Panc1 (cell line): ENCODE measurements around the gene TNFSF13. TPM values are rescaled to one million over a fixed set of nuclear protein-coding genes. Genes with fewer than 3 reads are reported as not detected.

ENCODE experiments used
- ATAC-seq: fragments of 200-7000 bp; cut with Tn5 transposase; 2 replicates; pipeline ENCODE4 v1.9.1; 2020; ENCODE audit warnings: mild to moderate bottlenecking, moderate library complexity
- BruUV-seq: library from RNA; stranded (reverse); fragments of 400-500 nt; replicated peaks from 2 replicates; lab custom pipeline; 2021; lab: Mats Ljungman, UMichigan
- CTCF ChIA-PET: fragments of 300-600 bp; sonication (Branson Sonifier 250); formaldehyde crosslinking; loops from one replicate; lab custom pipeline; 2022; ENCODE audit warnings: antibody characterized with exemption; lab: Charles Lee
- POLR2A ChIA-PET: fragments of 300-600 bp; sonication (Branson Sonifier 250); formaldehyde crosslinking; loops from one replicate; lab custom pipeline; 2022; ENCODE audit warnings: antibody characterized with exemption; lab: Charles Lee
- DNase-seq: peaks from one replicate; pipeline ENCODE4 v3.0.0-alpha.2; 2010; ENCODE audit warnings: low read depth, low spot score
- H3K27ac ChIP-seq: 2 replicates; pipeline ENCODE4 v1.5.1; 2011; ENCODE audit warnings: mild to moderate bottlenecking, low read length, inconsistent platforms
- H3K27me3 ChIP-seq: fragments of 200-500 bp; sonication (Bioruptor generic); 2 replicates; pipeline ENCODE4 v1.6.0; 2014; ENCODE audit warnings: low read length, inconsistent platforms; ENCODE audit not compliant: control insufficient read depth, insufficient read depth
- H3K36me3 ChIP-seq: fragments of 200-500 bp; sonication (Bioruptor generic); 2 replicates; pipeline ENCODE4 v1.5.1; 2014; ENCODE audit warnings: inconsistent platforms, mild to moderate bottlenecking, low read length, moderate library complexity; ENCODE audit not compliant: control insufficient read depth, insufficient read depth
- H3K4me1 ChIP-seq: 2 replicates; pipeline ENCODE4 v1.5.1; 2011; ENCODE audit warnings: inconsistent platforms, mild to moderate bottlenecking, low read length, moderate library complexity; ENCODE audit not compliant: control insufficient read depth, insufficient read depth
- H3K4me3 ChIP-seq, 2 experiments: 2 replicates each; pipeline ENCODE4 v1.5.1; 2011 to 2012; ENCODE audit warnings: low read depth in 2 of 2, low read length in 2 of 2, mild to moderate bottlenecking in 2 of 2, inconsistent platforms in 1 of 2, moderate library complexity in 1 of 2
- H3K9me3 ChIP-seq: fragments of 200-500 bp; sonication (Bioruptor generic); 2 replicates; pipeline ENCODE4 v1.5.1; 2014; ENCODE audit warnings: low read depth, mild to moderate bottlenecking, inconsistent platforms, low read length, moderate library complexity; ENCODE audit not compliant: control insufficient read depth, insufficient read depth
- CTCF ChIP-seq: fragments of 450-650 bp; IDR thresholded peaks from 2 replicates; pipeline ENCODE4 v1.5.1; 2017; ENCODE audit warnings: mild to moderate bottlenecking
- POLR2AphosphoS5 ChIP-seq: IDR thresholded peaks from 2 replicates; pipeline ENCODE4 v1.6.1; 2012; ENCODE audit warnings: mild to moderate bottlenecking, low read depth, low read length, moderate library complexity
- REST ChIP-seq, 2 experiments: IDR thresholded peaks; 2 replicates each; pipeline ENCODE4 v1.6.1; 2011 to 2012; ENCODE audit warnings: low read depth in 2 of 2, control low read depth in 1 of 2, low read length in 1 of 2, mild to moderate bottlenecking in 1 of 2, moderate library complexity in 1 of 2; ENCODE audit not compliant: insufficient read depth in 1 of 2
- SIN3A ChIP-seq: IDR thresholded peaks from 2 replicates; pipeline ENCODE4 v1.6.1; 2012; ENCODE audit warnings: low read depth, mild to moderate bottlenecking, low read length, moderate library complexity, borderline replicate concordance; ENCODE audit not compliant: insufficient read depth
- TCF7L2 ChIP-seq: IDR thresholded peaks from 2 replicates; pipeline ENCODE4 v1.6.1; 2011; ENCODE audit warnings: mild to moderate bottlenecking, low read depth, low read length, inconsistent platforms
- in situ Hi-C: cut with HindIII; loops from 2 replicates; pipeline ENCODE4 v1.10.0; 2016; ENCODE audit warnings: low sequenced_read_pairs, low pct_unique_long_range_greater_than_20kb
- intact Hi-C: fragments of 100-400 bp; cut with micrococcal nuclease; formaldehyde crosslinking; loops from one replicate; pipeline ENCODE4 v1.10.0; 2022; ENCODE audit not compliant: unreplicated experiment
- total RNA-seq: library from RNA; stranded (reverse); gene quantifications from one replicate; pipeline ENCODE4 v1.2.1, GENCODE V29; 2021; ENCODE audit not compliant: unreplicated experiment

Gene TNFSF13
- total RNA-seq, 1 experiment from 2014 or later, result 2.3 TPM

- ChIA-PET POLR2A (no interaction called here), CTCF (no interaction called here)
- DNase-seq, result no peak
- no peak for ATAC-seq
- in situ Hi-C loops (no loop called here), intact Hi-C loops (no loop called here)
- Histone ChIP-seq H3K36me3 (peaks cover 19% of the 10 kb centered on the region), H3K27me3 (no peaks in the 10 kb centered on the region), H3K9me3 (no peaks in the 10 kb centered on the region), H3K27ac (no peak overlapping the region), H3K4me3 (no peak overlapping the region), H3K4me1 (no peaks in the 10 kb centered on the region)
- no TSS peak for BruUV-seq
- TF ChIP-seq POLR2AphosphoS5 (no peak), TCF7L2 (no peak), REST (IDR thresholded peaks at IDR 0.05; ENCODE audit: insufficient read depth in 1 of 2, low read depth in 2 of 2, low read length in 1 of 2) (no peak), CTCF (no peak), SIN3A (no peak)
Observed at GRCh38 chr17:7509937-7510336, 48.6 kb upstream of the TNFSF13 start.

GRCh38 chr17:7511108-7511507, 47.4 kb upstream of the TNFSF13 start:
- POLR2A ChIA-PET, result interaction anchor here (0.6 kb wide), 1 partner anchor 175 kb away, joined by 3 read pairs; no protein-coding TSS in a partner anchor
- no peak for ATAC-seq

More at GRCh38 chr17:7511108-7511507, 47.4 kb upstream of the TNFSF13 start:
- CTCF ChIA-PET, result no interaction called here
- no TSS peak for BruUV-seq
- H3K27me3 ChIP-seq, result no peaks in the 10 kb centered on the region
- no peaks in the 10 kb centered on the region for H3K4me1 ChIP-seq
- intact Hi-C loops, result no loop called here
- H3K9me3 ChIP-seq, result no peaks in the 10 kb centered on the region
- TF ChIP-seq SIN3A (no peak), TCF7L2 (no peak), REST (IDR thresholded peaks at IDR 0.05; ENCODE audit: insufficient read depth in 1 of 2, low read depth in 2 of 2, low read length in 1 of 2) (no peak), POLR2AphosphoS5 (no peak), CTCF (no peak)
- no peak overlapping the region for H3K4me3 ChIP-seq
- DNase-seq, result no peak
- in situ Hi-C loops, result no loop called here
- peaks cover 11% of the 10 kb centered on the region for H3K36me3 ChIP-seq
- H3K27ac ChIP-seq, result no peak overlapping the region
